ENCODE results near the gene SNAPC4. TPM values are rescaled to one million over a fixed set of nuclear protein-coding genes. Genes with fewer than 3 reads are reported as not detected.

Gene SNAPC4
- total and polyA plus RNA-seq, 2 of the 8 experiments (the other 6 are each of a cell fraction or from before 2014, with no cell fraction given) = 6.9 to 18.1 TPM

GRCh38 chr9:136372561-136373299 is 27.2 kb downstream of the SNAPC4 start (continued):
- no peak for TF ChIP-seq SUZ12 (IDR thresholded peaks at IDR 0.05; ENCODE audit: low read length)
- TF ChIP-seq SRF (IDR thresholded peaks at IDR 0.05; ENCODE audit: low read depth, low read length) = no peak
- TF ChIP-seq POU5F1 (IDR thresholded peaks at IDR 0.05; ENCODE audit: low read depth, low read length) = no peak
